Ammon's horn (tissue), 1 donor: ENCODE results near the gene STX1A.
A peak's percentile ranks its signal among the peaks of the same experiment; 100 is the strongest.

Experiments used
- DNase-seq: peaks from one replicate; pipeline ENCODE4 v3.0.0-alpha.2; 2016; ENCODE audit warnings: low spot score

STX1A gene

GRCh38 chr7:73707045-73707631, 12.3 kb downstream of the STX1A start:
- DNase-seq, result peak; percentile 64

GRCh38 chr7:73706126-73707044, 13.1 kb downstream of the STX1A start:
- no peak for DNase-seq

GRCh38 chr7:73705551-73705920, 13.9 kb downstream of the STX1A start:
- no peak for DNase-seq

GRCh38 chr7:73704640-73705550, 14.6 kb downstream of the STX1A start:
- DNase-seq, result no peak

GRCh38 chr7:73703757-73704639, 15.5 kb downstream of the STX1A start:
- no peak for DNase-seq

GRCh38 chr7:73703225-73703624, 16.2 kb downstream of the STX1A start:
- DNase-seq, result no peak

- no peak for DNase-seq
Observed at GRCh38 chr7:73702665-73703064, 16.8 kb downstream of the STX1A start.

- no peak for DNase-seq
Observed at GRCh38 chr7:73702226-73702625, 17.2 kb downstream of the STX1A start.

- no peak for DNase-seq
Observed at GRCh38 chr7:73701357-73701995, 18.0 kb downstream of the STX1A start.

GRCh38 chr7:73700581-73701134, 18.8 kb downstream of the STX1A start:
- DNase-seq, result no peak

GRCh38 chr7:73700069-73700423, 19.4 kb downstream of the STX1A start:
- no peak for DNase-seq

- DNase-seq, result no peak
Observed at GRCh38 chr7:73699370-73700068, 19.9 kb downstream of the STX1A start.

GRCh38 chr7:73698410-73698809, 21.1 kb downstream of the STX1A start:
- DNase-seq, result no peak

- DNase-seq, result no peak
Observed at GRCh38 chr7:73696372-73696771, 23.1 kb downstream of the STX1A start.

- no peak for DNase-seq
Observed at GRCh38 chr7:73690646-73691045, 28.8 kb downstream of the STX1A start.

GRCh38 chr7:73688288-73688687, 31.2 kb downstream of the STX1A start:
- no peak for DNase-seq

GRCh38 chr7:73685311-73685710, 34.2 kb downstream of the STX1A start:
- no peak for DNase-seq

- no peak for DNase-seq
Observed at GRCh38 chr7:73683788-73684693, 35.4 kb downstream of the STX1A start.
